C4-2B (cell line): Measurements from ENCODE around the gene PCNX1.

Experiments
- ZFX ChIP-seq: fragments of 450-650 bp; IDR thresholded peaks from 2 replicates; pipeline ENCODE4 v1.6.1; 2017
- TF ChIP-seq, protein P1 (sequence below): fragments of 450-650 bp; conservative IDR thresholded peaks from 2 replicates; pipeline ENCODE4 v1.5.1; 2017; ENCODE audit warnings: mild to moderate bottlenecking

- TF ChIP-seq, protein P1, sequence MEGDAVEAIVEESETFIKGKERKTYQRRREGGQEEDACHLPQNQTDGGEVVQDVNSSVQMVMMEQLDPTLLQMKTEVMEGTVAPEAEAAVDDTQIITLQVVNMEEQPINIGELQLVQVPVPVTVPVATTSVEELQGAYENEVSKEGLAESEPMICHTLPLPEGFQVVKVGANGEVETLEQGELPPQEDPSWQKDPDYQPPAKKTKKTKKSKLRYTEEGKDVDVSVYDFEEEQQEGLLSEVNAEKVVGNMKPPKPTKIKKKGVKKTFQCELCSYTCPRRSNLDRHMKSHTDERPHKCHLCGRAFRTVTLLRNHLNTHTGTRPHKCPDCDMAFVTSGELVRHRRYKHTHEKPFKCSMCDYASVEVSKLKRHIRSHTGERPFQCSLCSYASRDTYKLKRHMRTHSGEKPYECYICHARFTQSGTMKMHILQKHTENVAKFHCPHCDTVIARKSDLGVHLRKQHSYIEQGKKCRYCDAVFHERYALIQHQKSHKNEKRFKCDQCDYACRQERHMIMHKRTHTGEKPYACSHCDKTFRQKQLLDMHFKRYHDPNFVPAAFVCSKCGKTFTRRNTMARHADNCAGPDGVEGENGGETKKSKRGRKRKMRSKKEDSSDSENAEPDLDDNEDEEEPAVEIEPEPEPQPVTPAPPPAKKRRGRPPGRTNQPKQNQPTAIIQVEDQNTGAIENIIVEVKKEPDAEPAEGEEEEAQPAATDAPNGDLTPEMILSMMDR = no peak
- no peak for TF ChIP-seq ZFX
These were observed 19.1 kb downstream of the PCNX1 start for GRCh38 chr14:70926235-70926830.
